Duodenal mucosa (tissue), 2 donors: ENCODE data around the gene CPOX.

Experiments
- H3K27ac ChIP-seq: one replicate; pipeline ENCODE4 v1.7.0; 2013; ENCODE audit warnings: low read depth, low read length
- H3K27me3 ChIP-seq, 2 donors: one replicate each; pipeline ENCODE4 v1.7.0; 2013; ENCODE audit warnings: low read length in 2 of 2, control low read depth in 1 of 2; ENCODE audit not compliant: insufficient read depth in 2 of 2, control insufficient read depth in 1 of 2
- H3K36me3 ChIP-seq, 2 donors: one replicate each; pipeline ENCODE4 v1.7.0; 2013; ENCODE audit warnings: low read length in 2 of 2, control low read depth in 1 of 2; ENCODE audit not compliant: insufficient read depth in 2 of 2, control insufficient read depth in 1 of 2
- H3K4me1 ChIP-seq, 2 donors: one replicate each; pipeline ENCODE4 v1.7.0; 2013; ENCODE audit warnings: low read length in 2 of 2, control low read depth in 1 of 2; ENCODE audit not compliant: insufficient read depth in 2 of 2, control insufficient read depth in 1 of 2
- H3K4me3 ChIP-seq, 2 donors: one replicate each; pipeline ENCODE4 v1.7.0; 2013; ENCODE audit warnings: low read length in 2 of 2, low read depth in 1 of 2
- H3K9ac ChIP-seq, 2 donors: one replicate each; pipeline ENCODE4 v1.7.0; 2013; ENCODE audit warnings: low read length in 2 of 2, low read depth in 1 of 2
- H3K9me3 ChIP-seq, 2 donors: one replicate each; pipeline ENCODE4 v1.7.0; 2013; ENCODE audit warnings: low read length in 2 of 2, control low read depth in 1 of 2; ENCODE audit not compliant: control insufficient read depth in 1 of 2

Gene CPOX

GRCh38 chr3:98612996-98613517 is 19.6 kb upstream of the CPOX start:
- H3K9ac ChIP-seq = no peak overlapping the region
- H3K4me1 ChIP-seq = no peaks in the 10 kb centered on the region
- H3K4me3 ChIP-seq = no peak overlapping the region
- H3K36me3 ChIP-seq = no peaks in the 10 kb centered on the region
- no peak overlapping the region for H3K27ac ChIP-seq
- H3K27me3 ChIP-seq = no peaks in the 10 kb centered on the region
- no peaks in the 10 kb centered on the region for H3K9me3 ChIP-seq

GRCh38 chr3:98612587-98612986 is 19.2 kb upstream of the CPOX start:
- no peaks in the 10 kb centered on the region for H3K9me3 ChIP-seq
- H3K4me1 ChIP-seq = no peaks in the 10 kb centered on the region
- H3K27ac ChIP-seq = no peak overlapping the region
- no peak overlapping the region for H3K9ac ChIP-seq
- H3K4me3 ChIP-seq = no peak overlapping the region
- no peaks in the 10 kb centered on the region for H3K36me3 ChIP-seq
- no peaks in the 10 kb centered on the region for H3K27me3 ChIP-seq

- no peaks in the 10 kb centered on the region for H3K27me3 ChIP-seq
- H3K27ac ChIP-seq = no peak overlapping the region
- no peak overlapping the region for H3K9ac ChIP-seq
- no peaks in the 10 kb centered on the region for H3K36me3 ChIP-seq
- no peaks in the 10 kb centered on the region for H3K4me1 ChIP-seq
- H3K9me3 ChIP-seq = no peaks in the 10 kb centered on the region
- H3K4me3 ChIP-seq = no peak overlapping the region
Observed at GRCh38 chr3:98608029-98608428, 14.6 kb upstream of the CPOX start.

- Histone ChIP-seq H3K27ac (no peak overlapping the region), H3K9me3 (no peaks in the 10 kb centered on the region), H3K4me1 (peaks cover 0 to 4% of the 10 kb centered on the region in 2 donors), H3K4me3 (no peak overlapping the region), H3K27me3 (no peaks in the 10 kb centered on the region), H3K36me3 (no peaks in the 10 kb centered on the region), H3K9ac (no peak overlapping the region)
Observed at GRCh38 chr3:98603580-98603979, 10.2 kb upstream of the CPOX start.

- Histone ChIP-seq H3K27ac (no peak overlapping the region), H3K9ac (no peak overlapping the region)
Observed at GRCh38 chr3:98602078-98602678, 8.8 kb upstream of the CPOX start.

GRCh38 chr3:98601180-98601579 is 7.8 kb upstream of the CPOX start:
- Histone ChIP-seq H3K27ac (no peak overlapping the region), H3K4me3 (no peak overlapping the region), H3K36me3 (no peaks in the 10 kb centered on the region), H3K9ac (no peak overlapping the region), H3K27me3 (no peaks in the 10 kb centered on the region), H3K9me3 (no peaks in the 10 kb centered on the region), H3K4me1 (peaks cover 0 to 4% of the 10 kb centered on the region in 2 donors)

More at GRCh38 chr3:98602078-98602678, 8.8 kb upstream of the CPOX start:
- Histone ChIP-seq H3K36me3 (no peaks in the 10 kb centered on the region), H3K4me3 (no peak overlapping the region), H3K4me1 (peaks cover 0 to 4% of the 10 kb centered on the region in 2 donors), H3K9me3 (no peaks in the 10 kb centered on the region), H3K27me3 (no peaks in the 10 kb centered on the region)

GRCh38 chr3:98600412-98601095 is 7.1 kb upstream of the CPOX start:
- no peaks in the 10 kb centered on the region for H3K9me3 ChIP-seq
- no peaks in the 10 kb centered on the region for H3K27me3 ChIP-seq
- H3K4me1 ChIP-seq = peaks cover 0 to 4% of the 10 kb centered on the region in 2 donors
- no peak overlapping the region for H3K27ac ChIP-seq
- no peak overlapping the region for H3K4me3 ChIP-seq
- no peak overlapping the region for H3K9ac ChIP-seq
- no peaks in the 10 kb centered on the region for H3K36me3 ChIP-seq

GRCh38 chr3:98599647-98600411 is 6.4 kb upstream of the CPOX start:
- no peak overlapping the region for H3K9ac ChIP-seq
- H3K9me3 ChIP-seq = no peaks in the 10 kb centered on the region
- H3K36me3 ChIP-seq = no peaks in the 10 kb centered on the region
- H3K27ac ChIP-seq = no peak overlapping the region
- H3K27me3 ChIP-seq = no peaks in the 10 kb centered on the region
- no peak overlapping the region for H3K4me3 ChIP-seq
- H3K4me1 ChIP-seq = peaks cover 0 to 4% of the 10 kb centered on the region in 2 donors

- Histone ChIP-seq H3K36me3 (no peaks in the 10 kb centered on the region), H3K4me1 (peaks cover 4% of the 10 kb centered on the region in 2 donors), H3K4me3 (no peak overlapping the region), H3K9me3 (no peaks in the 10 kb centered on the region), H3K27me3 (no peaks in the 10 kb centered on the region), H3K9ac (no peak overlapping the region), H3K27ac (no peak overlapping the region)
Observed at GRCh38 chr3:98598492-98598891, 5.1 kb upstream of the CPOX start.
